CD14-positive monocyte (primary cell): ENCODE data around the gene SPATS2. TPM values are rescaled to one million over a fixed set of nuclear protein-coding genes. Genes with fewer than 3 reads are reported as not detected.

Experiments used
- DNase-seq, 3 donors: peaks; one replicate each; pipeline ENCODE4 v3.0.0-alpha.2; 2011 to 2022
- H2AFZ ChIP-seq: 2 replicates; pipeline ENCODE4 v1.6.0; 2012; ENCODE audit warnings: mild to moderate bottlenecking, low read depth, low read length, inconsistent platforms; ENCODE audit not compliant: insufficient read depth, poor library complexity, severe bottlenecking
- H3K27ac ChIP-seq, 2 donors: 1 replicate in 1 of 2; 2 replicates in 1 of 2; pipeline ENCODE4 v1.5.1; 2012 to 2013; ENCODE audit warnings: low read length in 2 of 2, control low read depth in 1 of 2, inconsistent platforms in 1 of 2, low read depth in 1 of 2, mild to moderate bottlenecking in 1 of 2
- H3K27me3 ChIP-seq, 2 donors: one replicate each; pipeline versions ENCODE4 v1.6.0 to v1.6.1; 2011 to 2013; ENCODE audit warnings: low read length in 2 of 2; ENCODE audit not compliant: control insufficient read depth in 2 of 2, insufficient read depth in 2 of 2
- H3K36me3 ChIP-seq, 2 donors: replicated peaks in 1 of 2; 1 replicate in 1 of 2; 2 replicates in 1 of 2; pipeline versions ENCODE4 v1.5.1 to v1.6.1; 2012 to 2013; ENCODE audit warnings: low read length in 2 of 2, control low read depth in 1 of 2, inconsistent platforms in 1 of 2, mild to moderate bottlenecking in 1 of 2; ENCODE audit not compliant: insufficient read depth in 2 of 2, control insufficient read depth in 1 of 2
- H3K4me1 ChIP-seq, 2 donors: 1 replicate in 1 of 2; 2 replicates in 1 of 2; pipeline versions ENCODE4 v1.5.1 to v1.6.1; 2012 to 2013; ENCODE audit warnings: low read length in 2 of 2, control low read depth in 1 of 2, inconsistent platforms in 1 of 2, mild to moderate bottlenecking in 1 of 2, moderate library complexity in 1 of 2; ENCODE audit not compliant: insufficient read depth in 2 of 2, control insufficient read depth in 1 of 2
- H3K4me2 ChIP-seq: replicated peaks from 2 replicates; pipeline ENCODE3; 2012; ENCODE audit warnings: low read length, moderate library complexity, mild to moderate bottlenecking; ENCODE audit not compliant: poor library complexity, severe bottlenecking; ENCODE audit errors: extremely low read depth
- H3K4me3 ChIP-seq, 3 experiments: fragments of 200-600 bp in 1 of 3; sonication (generic) in 1 of 3; replicated peaks in 1 of 3; 1 replicate in 2 of 3; 2 replicates in 1 of 3; pipeline ENCODE4 v1.5.1; 2011 to 2013; ENCODE audit warnings: low read length in 3 of 3, mild to moderate bottlenecking in 3 of 3, control low read depth in 2 of 3, low read depth in 2 of 3, inconsistent platforms in 1 of 3, moderate library complexity in 1 of 3
- H3K79me2 ChIP-seq: 2 replicates; pipeline ENCODE4 v1.6.0; 2012; ENCODE audit warnings: mild to moderate bottlenecking, control low read depth, inconsistent platforms, low read length, moderate library complexity; ENCODE audit not compliant: insufficient read depth
- H3K9ac ChIP-seq: 2 replicates; pipeline ENCODE4 v1.6.0; 2017; ENCODE audit warnings: low read length, mild to moderate bottlenecking; ENCODE audit not compliant: insufficient read depth, poor library complexity, severe bottlenecking
- H3K9me3 ChIP-seq, 2 donors: replicated peaks in 1 of 2; 1 replicate in 1 of 2; 2 replicates in 1 of 2; pipeline versions ENCODE4 v1.5.1 to v1.6.1; 2012 to 2013; ENCODE audit warnings: low read length in 2 of 2, control low read depth in 1 of 2; ENCODE audit not compliant: control insufficient read depth in 1 of 2, insufficient read depth in 1 of 2
- H4K20me1 ChIP-seq: 2 replicates; pipeline ENCODE4 v1.6.0; 2012; ENCODE audit warnings: mild to moderate bottlenecking, low read length, control low read depth, moderate library complexity; ENCODE audit not compliant: insufficient read depth
- H3K27ac Mint-ChIP-seq, 7 donors: one replicate each; pipeline ENCODE4 v1.8.0; 2020; ENCODE audit warnings: mild to moderate bottlenecking in 7 of 7, mixed read lengths in 7 of 7, moderate library complexity in 6 of 7, inconsistent platforms in 2 of 7
- H3K27me3 Mint-ChIP-seq, 3 donors: one replicate each; pipeline ENCODE4 v1.8.0; 2021 to 2022; ENCODE audit warnings: low read depth in 3 of 3, mild to moderate bottlenecking in 3 of 3, mixed read lengths in 3 of 3, moderate library complexity in 3 of 3, inconsistent platforms in 1 of 3
- H3K36me3 Mint-ChIP-seq, 2 donors: one replicate each; pipeline ENCODE4 v1.8.0; 2020; ENCODE audit warnings: mixed read lengths in 2 of 2, inconsistent platforms in 1 of 2, mild to moderate bottlenecking in 1 of 2
- H3K4me1 Mint-ChIP-seq: one replicate; pipeline ENCODE4 v1.8.0; 2020; ENCODE audit warnings: mild to moderate bottlenecking, mixed read lengths
- H3K4me3 Mint-ChIP-seq, 2 donors: one replicate each; pipeline ENCODE4 v1.8.0; 2020; ENCODE audit warnings: mild to moderate bottlenecking in 2 of 2, mixed read lengths in 2 of 2, moderate library complexity in 1 of 2
- H3K9me3 Mint-ChIP-seq, 7 donors: one replicate each; pipeline ENCODE4 v1.8.0; 2020 to 2022; ENCODE audit warnings: mixed read lengths in 7 of 7, mild to moderate bottlenecking in 6 of 7, moderate library complexity in 6 of 7, inconsistent platforms in 2 of 7
- CTCF ChIP-seq: fragments of 200-600 bp; IDR thresholded peaks from one replicate; pipeline ENCODE4 v1.8.0; 2022; ENCODE audit warnings: antibody characterized with exemption, mild to moderate bottlenecking
- WGBS: methylation state at CpG from one replicate; pipeline ENCODE4 v1.1.5; 2013; ENCODE audit warnings: missing lambda C conversion rate; ENCODE audit not compliant: insufficient coverage; 5-methylcytosine and 5-hydroxymethylcytosine counted together
- intact Hi-C, 2 donors: fragments of 100-400 bp; cut with micrococcal nuclease; formaldehyde crosslinking; loops; one replicate each; pipeline versions ENCODE4 v1.15.0 to v1.15.1; 2023
- polyA plus RNA-seq, 3 donors: library from polyadenylated mRNA; depleted of rRNA in 1 of 3; unstranded in 2 of 3; stranded (reverse) in 1 of 3; fragments of 300-500 nt in 2 of 3; fragments of >200 nt in 1 of 3; fragmentation: Illumina TruSeq in 2 of 3; gene quantifications; 1 replicate in 2 of 3; 2 replicates in 1 of 3; pipeline ENCODE4 v1.2.3, GENCODE V29; 2012 to 2021

The SPATS2 gene
- polyA plus RNA-seq, 3 donors, result 1.1 to 3.2 (median 1.8) TPM

GRCh38 chr12:49397000-49397399 is 29.7 kb downstream of the SPATS2 start:
- H4K20me1 ChIP-seq, result no peaks in the 10 kb centered on the region
- H3K27ac Mint-ChIP-seq, result no peak overlapping the region
- no peak overlapping the region for H3K4me2 ChIP-seq
- peaks cover 2% of the 10 kb centered on the region in 2 donors for H3K36me3 Mint-ChIP-seq
- peaks cover 0 to 5% (median 0%) of the 10 kb centered on the region in 7 donors for H3K9me3 Mint-ChIP-seq
- no CpG with 5 or more reads among the region's 1 CpG for WGBS
- H3K36me3 ChIP-seq, result no peaks in the 10 kb centered on the region
- H3K27ac ChIP-seq, result no peak overlapping the region
- no peak overlapping the region for H3K4me3 ChIP-seq
- H3K79me2 ChIP-seq, result no peaks in the 10 kb centered on the region
- intact Hi-C loops, result no loop called here
- H2AFZ ChIP-seq, result no peak overlapping the region
- H3K27me3 Mint-ChIP-seq, result peaks cover 1 to 4% (median 2%) of the 10 kb centered on the region in 3 donors
- H3K4me1 Mint-ChIP-seq, result no peaks in the 10 kb centered on the region
- no peaks in the 10 kb centered on the region for H3K27me3 ChIP-seq
- H3K9ac ChIP-seq, result no peak overlapping the region
- TF ChIP-seq CTCF, result no peak
- no peaks in the 10 kb centered on the region for H3K4me1 ChIP-seq
- no peak overlapping the region for H3K4me3 Mint-ChIP-seq
- DNase-seq, result no peak
- H3K9me3 ChIP-seq, result no peaks in the 10 kb centered on the region

GRCh38 chr12:49400304-49400703 is 33.0 kb downstream of the SPATS2 start:
- Histone ChIP-seq H3K4me3 (no peak overlapping the region), H4K20me1 (no peaks in the 10 kb centered on the region), H3K36me3 (no peaks in the 10 kb centered on the region), H2AFZ (no peak overlapping the region), H3K4me1 (no peaks in the 10 kb centered on the region), H3K9ac (no peak overlapping the region), H3K9me3 (no peaks in the 10 kb centered on the region), H3K79me2 (no peaks in the 10 kb centered on the region), H3K27me3 (no peaks in the 10 kb centered on the region), H3K27ac (no peak overlapping the region), H3K4me2 (no peak overlapping the region)
- Mint-ChIP-seq H3K4me3 (no peak overlapping the region), H3K9me3 (peaks cover 0 to 2% (median 0%) of the 10 kb centered on the region in 7 donors), H3K36me3 (peaks cover 0 to under 1% of the 10 kb centered on the region in 2 donors), H3K4me1 (no peaks in the 10 kb centered on the region), H3K27ac (no peak overlapping the region), H3K27me3 (peaks cover 0 to 3% (median 2%) of the 10 kb centered on the region in 3 donors)
- intact Hi-C loops, result no loop called here
- no peak for TF ChIP-seq CTCF
- no peak for DNase-seq
- no CpG with 5 or more reads among the region's 1 CpG for WGBS
